Ishikawa (cell line): ENCODE results near the gene SLC24A3.

Experiments used
- CEBPB ChIP-seq: IDR thresholded peaks from 2 replicates; pipeline ENCODE4 v1.6.1; 2012
- CREB1 ChIP-seq: IDR thresholded peaks from 2 replicates; pipeline ENCODE4 v1.6.1; 2012; ENCODE audit warnings: low read depth
- EGR1 ChIP-seq: IDR thresholded peaks from 2 replicates; pipeline ENCODE4 v1.6.1; 2012
- EP300 ChIP-seq: IDR thresholded peaks from 2 replicates; pipeline ENCODE4 v1.6.1; 2012; ENCODE audit warnings: borderline replicate concordance
- FOXM1 ChIP-seq: IDR thresholded peaks from 2 replicates; pipeline ENCODE4 v1.6.1; 2012; ENCODE audit warnings: low read depth, borderline replicate concordance
- MAX ChIP-seq: IDR thresholded peaks from 2 replicates; pipeline ENCODE4 v1.6.1; 2012
- NFIC ChIP-seq: IDR thresholded peaks from 2 replicates; pipeline ENCODE4 v1.6.1; 2012
- RAD21 ChIP-seq: IDR thresholded peaks from 2 replicates; pipeline ENCODE4 v1.6.1; 2012; ENCODE audit warnings: low read depth
- REST ChIP-seq: IDR thresholded peaks from 2 replicates; pipeline ENCODE4 v1.6.1; 2012; ENCODE audit warnings: low read depth, mild to moderate bottlenecking
- TAF1 ChIP-seq: IDR thresholded peaks from 2 replicates; pipeline ENCODE4 v1.6.1; 2012; ENCODE audit warnings: low read depth, mild to moderate bottlenecking
- TCF12 ChIP-seq: IDR thresholded peaks from 2 replicates; pipeline ENCODE4 v1.6.1; 2012; ENCODE audit warnings: low read depth
- TEAD4 ChIP-seq: IDR thresholded peaks from 2 replicates; pipeline ENCODE4 v1.6.1; 2012
- USF1 ChIP-seq: IDR thresholded peaks from 2 replicates; pipeline ENCODE4 v1.6.1; 2012
- YY1 ChIP-seq: IDR thresholded peaks from 2 replicates; pipeline ENCODE4 v1.6.1; 2012; ENCODE audit warnings: low read depth
- ZBTB7A ChIP-seq: IDR thresholded peaks from 2 replicates; pipeline ENCODE4 v1.6.1; 2012; ENCODE audit warnings: low read depth

Gene SLC24A3

GRCh38 chr20:19512886-19513677, 300.6 kb downstream of the SLC24A3 start:
- TF ChIP-seq CEBPB (no peak), EGR1 (no peak), MAX (no peak), EP300 (no peak), NFIC (no peak), TAF1 (no peak), REST (no peak), TCF12 (no peak), ZBTB7A (no peak), USF1 (no peak), FOXM1 (no peak), CREB1 (no peak)

GRCh38 chr20:19515074-19515473, 302.6 kb downstream of the SLC24A3 start:
- TF ChIP-seq USF1 = no peak
- no peak for TF ChIP-seq YY1
- no peak for TF ChIP-seq TCF12
- TF ChIP-seq EP300 = no peak
- TF ChIP-seq MAX = no peak
- no peak for TF ChIP-seq FOXM1
- no peak for TF ChIP-seq NFIC
- no peak for TF ChIP-seq RAD21
- no peak for TF ChIP-seq ZBTB7A
- TF ChIP-seq TEAD4 = no peak
- no peak for TF ChIP-seq EGR1
- no peak for TF ChIP-seq CEBPB
- TF ChIP-seq REST = no peak
- TF ChIP-seq CREB1 = no peak
- no peak for TF ChIP-seq TAF1

GRCh38 chr20:19519466-19519865, 307.0 kb downstream of the SLC24A3 start:
- no peak for TF ChIP-seq MAX
- no peak for TF ChIP-seq USF1
- no peak for TF ChIP-seq EGR1
- TF ChIP-seq CEBPB = no peak
- no peak for TF ChIP-seq NFIC
- no peak for TF ChIP-seq YY1
- no peak for TF ChIP-seq TEAD4
- TF ChIP-seq ZBTB7A = no peak
- no peak for TF ChIP-seq TAF1
- TF ChIP-seq FOXM1 = no peak
- TF ChIP-seq RAD21 = no peak
- TF ChIP-seq EP300 = no peak
- no peak for TF ChIP-seq CREB1
- TF ChIP-seq TCF12 = no peak
- no peak for TF ChIP-seq REST
